IMR-90 (cell line): ENCODE measurements around the gene NPTN. TPM values are rescaled to one million over a fixed set of nuclear protein-coding genes. Genes with fewer than 3 reads are reported as not detected.

Experiments used
- ATAC-seq: fragments of 200-7000 bp; cut with Tn5 transposase; 2 replicates; pipeline ENCODE4 v1.9.1; 2020; ENCODE audit warnings: low read depth, mild to moderate bottlenecking, moderate library complexity
- BruUV-seq: library from RNA; stranded (reverse); fragments of 400-500 nt; replicated peaks from 2 replicates; lab custom pipeline; 2021; lab: Mats Ljungman, UMichigan
- CTCF ChIA-PET: fragments of 300-600 bp; formaldehyde crosslinking; extraction: SDS; loops from one replicate; lab custom pipeline; 2021; ENCODE audit warnings: antibody characterized with exemption; lab: Yijun Ruan, JAX
- POLR2A ChIA-PET: fragments of 300-600 bp; sonication (Branson Sonifier 250); formaldehyde crosslinking; loops from one replicate; lab custom pipeline; 2022; ENCODE audit warnings: antibody characterized with exemption; ENCODE audit not compliant: unreplicated experiment; lab: Charles Lee
- DNase-seq: peaks from one replicate; pipeline ENCODE4 v3.0.0; 2013
- H2AFZ ChIP-seq: replicated peaks from 2 replicates; pipeline ENCODE3; 2013; ENCODE audit warnings: low read length, mild to moderate bottlenecking; ENCODE audit not compliant: poor library complexity
- H2AK5ac ChIP-seq: 2 replicates; pipeline ENCODE4 v1.6.1; 2013; ENCODE audit warnings: low read depth, low read length, inconsistent platforms
- H2AK9ac ChIP-seq: replicated peaks from 2 replicates; pipeline ENCODE3; 2013; ENCODE audit warnings: mild to moderate bottlenecking, low read depth, low read length, moderate library complexity; ENCODE audit not compliant: poor library complexity
- H2BK120ac ChIP-seq: 2 replicates; pipeline ENCODE4 v1.6.1; 2013; ENCODE audit warnings: low read depth, low read length, inconsistent platforms
- H2BK15ac ChIP-seq: 3 replicates; pipeline ENCODE4 v1.6.1; 2013; ENCODE audit warnings: low read depth, low read length, inconsistent platforms
- H2BK20ac ChIP-seq: 2 replicates; pipeline ENCODE4 v1.6.1; 2013; ENCODE audit warnings: low read depth, mild to moderate bottlenecking, inconsistent platforms, low read length, moderate library complexity
- H2BK5ac ChIP-seq: 2 replicates; pipeline ENCODE4 v1.6.1; 2013; ENCODE audit warnings: mild to moderate bottlenecking, low read depth, low read length, inconsistent platforms; ENCODE audit not compliant: poor library complexity, severe bottlenecking
- H3K14ac ChIP-seq: replicated peaks from 2 replicates; pipeline ENCODE4 v1.6.1; 2013; ENCODE audit warnings: low read depth, low read length, inconsistent platforms
- H3K18ac ChIP-seq: 2 replicates; pipeline ENCODE4 v1.6.1; 2013; ENCODE audit warnings: low read depth, low read length, control low read depth
- H3K23ac ChIP-seq: 2 replicates; pipeline ENCODE4 v1.6.1; 2013; ENCODE audit warnings: low read depth, low read length, inconsistent platforms
- H3K27ac ChIP-seq: 2 replicates; pipeline ENCODE4 v1.5.1; 2013; ENCODE audit warnings: mild to moderate bottlenecking, control low read depth, low read length; ENCODE audit not compliant: insufficient read depth
- H3K27me3 ChIP-seq: 2 replicates; pipeline ENCODE4 v1.6.1; 2013; ENCODE audit warnings: low read length; ENCODE audit not compliant: control insufficient read depth, insufficient read depth
- H3K36me3 ChIP-seq: 2 replicates; pipeline ENCODE4 v1.6.1; 2013; ENCODE audit warnings: low read length, mixed read lengths; ENCODE audit not compliant: control insufficient read depth, insufficient read depth
- H3K4ac ChIP-seq: 2 replicates; pipeline ENCODE4 v1.6.1; 2013; ENCODE audit warnings: low read depth, low read length, inconsistent platforms
- H3K4me1 ChIP-seq: 2 replicates; pipeline ENCODE4 v1.6.1; 2013; ENCODE audit warnings: low read length, mixed read lengths; ENCODE audit not compliant: control insufficient read depth, insufficient read depth
- H3K4me2 ChIP-seq: 2 replicates; pipeline ENCODE4 v1.6.1; 2013; ENCODE audit warnings: low read depth, mild to moderate bottlenecking, control low read depth, low read length, moderate library complexity
- H3K4me3 ChIP-seq: 2 replicates; pipeline ENCODE4 v1.5.1; 2013; ENCODE audit warnings: low read depth, mild to moderate bottlenecking, control low read depth, low read length, moderate library complexity; ENCODE audit not compliant: insufficient read depth
- H3K56ac ChIP-seq: 2 replicates; pipeline ENCODE4 v1.6.1; 2013; ENCODE audit warnings: low read length, inconsistent platforms; ENCODE audit not compliant: insufficient read depth; ENCODE audit errors: extremely low read depth
- H3K79me1 ChIP-seq, 2 experiments: 2 replicates each; pipeline ENCODE4 v1.6.1; 2013; ENCODE audit warnings: low read length in 2 of 2, inconsistent platforms in 1 of 2, low read depth in 1 of 2
- H3K9ac ChIP-seq: 2 replicates; pipeline ENCODE4 v1.6.1; 2013; ENCODE audit warnings: low read depth, low read length, control low read depth
- H3K9me1 ChIP-seq: 2 replicates; pipeline ENCODE4 v1.6.1; 2013; ENCODE audit warnings: low read length, inconsistent platforms; ENCODE audit not compliant: insufficient read depth
- H3K9me3 ChIP-seq: 2 replicates; pipeline ENCODE4 v1.6.1; 2013; ENCODE audit warnings: low read length; ENCODE audit not compliant: control insufficient read depth, insufficient read depth
- H4K20me1 ChIP-seq: 2 replicates; pipeline ENCODE4 v1.6.1; 2013; ENCODE audit warnings: low read length, inconsistent platforms; ENCODE audit not compliant: insufficient read depth
- H4K5ac ChIP-seq: 2 replicates; pipeline ENCODE4 v1.6.1; 2013; ENCODE audit warnings: mild to moderate bottlenecking, low read depth, low read length, control low read depth
- H4K8ac ChIP-seq, 2 experiments: 2 replicates each; pipeline ENCODE4 v1.6.1; 2013; ENCODE audit warnings: low read depth in 2 of 2, low read length in 2 of 2, control low read depth in 1 of 2, inconsistent platforms in 1 of 2
- H4K91ac ChIP-seq: 2 replicates; pipeline ENCODE4 v1.6.1; 2013; ENCODE audit warnings: low read depth, low read length, inconsistent platforms; ENCODE audit not compliant: insufficient read depth
- BHLHE40 ChIP-seq: fragments of 150-350 bp; IDR thresholded peaks from 2 replicates; pipeline ENCODE4 v1.6.1; 2016; ENCODE audit warnings: mild to moderate bottlenecking, low read depth, low read length
- CEBPB ChIP-seq: IDR thresholded peaks from 2 replicates; pipeline ENCODE4 v1.6.1; 2012; ENCODE audit warnings: low read depth, low read length, improper control_type of control experiment
- CHD1 ChIP-seq: IDR thresholded peaks from 2 replicates; pipeline ENCODE4 v1.6.1; 2012; ENCODE audit warnings: low read depth, low read length, improper control_type of control experiment
- FOS ChIP-seq: fragments of 150-350 bp; IDR thresholded peaks from 2 replicates; pipeline ENCODE4 v1.6.1; 2016; ENCODE audit warnings: low read depth, low read length
- MAFK ChIP-seq: IDR thresholded peaks from 2 replicates; pipeline ENCODE4 v1.6.1; 2012; ENCODE audit warnings: low read depth, low read length, improper control_type of control experiment
- MAZ ChIP-seq: IDR thresholded peaks from 2 replicates; pipeline ENCODE4 v1.6.1; 2012; ENCODE audit warnings: low read depth, mild to moderate bottlenecking, low read length, improper control_type of control experiment, moderate library complexity, borderline replicate concordance
- MXI1 ChIP-seq: IDR thresholded peaks from 2 replicates; pipeline ENCODE4 v1.6.1; 2012; ENCODE audit warnings: low read depth, mild to moderate bottlenecking, low read length, moderate library complexity, borderline replicate concordance
- NFE2L2 ChIP-seq: fragments of 150-350 bp; IDR thresholded peaks from 2 replicates; pipeline ENCODE4 v1.6.1; 2016; ENCODE audit warnings: low read depth, mild to moderate bottlenecking, low read length
- POLR2A ChIP-seq: IDR thresholded peaks from 2 replicates; pipeline ENCODE4 v1.6.1; 2012; ENCODE audit warnings: mild to moderate bottlenecking, low read depth, low read length
- RAD21 ChIP-seq: IDR thresholded peaks from 2 replicates; pipeline ENCODE4 v1.6.1; 2012; ENCODE audit warnings: low read length, improper control_type of control experiment
- RCOR1 ChIP-seq: IDR thresholded peaks from 2 replicates; pipeline ENCODE4 v1.6.1; 2012; ENCODE audit warnings: mild to moderate bottlenecking, low read length, improper control_type of control experiment; ENCODE audit not compliant: insufficient replicate concordance
- RFX5 ChIP-seq: IDR thresholded peaks from 2 replicates; pipeline ENCODE4 v1.8.0; 2012; ENCODE audit warnings: low read depth, mild to moderate bottlenecking, low read length, moderate library complexity
- SMC3 ChIP-seq: fragments of 150-350 bp; IDR thresholded peaks from 2 replicates; pipeline ENCODE4 v1.6.1; 2016; ENCODE audit warnings: low read depth, mild to moderate bottlenecking, antibody characterized with exemption, low read length, moderate library complexity
- WGBS, 2 experiments: methylation state at CpG; one replicate each; pipeline versions ENCODE4 v1.1.5 to v1.1.7; 2013; ENCODE audit warnings: missing lambda C conversion rate in 2 of 2; ENCODE audit not compliant: insufficient read length in 1 of 2; ENCODE audit errors: extremely low coverage in 2 of 2; 5-methylcytosine and 5-hydroxymethylcytosine counted together
- dilution Hi-C: fragments of 300-500 bp; cut with HindIII; formaldehyde crosslinking; loops from one replicate; pipeline ENCODE4 v1.14.3; 2018; ENCODE audit warnings: low sequenced_read_pairs; ENCODE audit not compliant: unreplicated experiment
- in situ Hi-C: fragments of 300-500 bp; cut with MboI; formaldehyde crosslinking; loops from 3 replicates; pipeline ENCODE4 v1.14.3; 2019; ENCODE audit warnings: low sequenced_read_pairs, inconsistent platforms, mixed read lengths
- intact Hi-C: fragments of 100-400 bp; cut with micrococcal nuclease; formaldehyde crosslinking; loops from 2 replicates; pipeline ENCODE4 v1.10.0; 2022
- polyA plus RNA-seq, 3 experiments: library from polyadenylated mRNA; depleted of rRNA; stranded (reverse); fragments of >200 nt; gene quantifications; 2 replicates each; pipeline ENCODE4 v1.2.3, GENCODE V29; 2012; ENCODE audit warnings: low replicate concordance in 1 of 3
- total RNA-seq: library from RNA; depleted of rRNA; stranded (reverse); fragments of >200 nt; gene quantifications from 2 replicates; pipeline ENCODE4 v1.2.3, GENCODE V29; 2012
- TF ChIP-seq, protein P1 (sequence below): fragments of 150-350 bp; IDR thresholded peaks from 2 replicates; pipeline ENCODE4 v1.6.1; 2017; ENCODE audit warnings: mild to moderate bottlenecking, antibody characterized with exemption, low read length, low read depth
- TF ChIP-seq, protein P2 (sequence below): conservative IDR thresholded peaks from 2 replicates; pipeline ENCODE4 v1.5.1; 2012; ENCODE audit warnings: mild to moderate bottlenecking, low read depth, low read length, improper control_type of control experiment
- TF ChIP-seq, protein P3 (sequence below): fragments of 150-350 bp; IDR thresholded peaks from 2 replicates; pipeline ENCODE4 v1.6.1; 2016; ENCODE audit warnings: low read depth, mild to moderate bottlenecking, low read length, moderate library complexity, borderline replicate concordance

NPTN gene
- total and polyA plus RNA-seq, 2 of the 4 experiments (the other 2 are of a cell fraction) = 171 to 329 TPM

DNA sequence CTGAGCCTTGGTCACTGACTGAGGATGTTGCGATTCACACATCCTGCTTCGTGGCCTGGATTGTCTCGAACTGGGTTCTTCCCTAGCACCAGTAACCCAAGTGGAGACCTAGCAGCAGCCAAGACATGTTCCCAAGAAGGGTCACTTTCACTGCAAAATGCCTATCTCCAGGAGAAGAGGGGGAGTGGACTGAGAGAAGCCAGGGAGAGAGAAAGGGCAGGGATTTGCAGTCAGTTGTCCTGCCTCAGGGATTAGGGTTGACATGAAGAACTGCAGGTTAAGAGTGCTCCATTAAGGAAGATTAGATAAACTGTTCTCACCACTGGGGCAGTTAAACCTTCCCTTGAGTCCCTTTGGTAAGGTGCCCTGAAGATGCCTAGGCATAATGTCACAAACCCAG, 45.3 kb upstream of the NPTN start:
- no TSS peak for BruUV-seq
- dilution Hi-C loops (no loop called here), in situ Hi-C loops (no loop called here), intact Hi-C loops (no loop called here)
- Histone ChIP-seq H3K27ac (no peak overlapping the region), H4K91ac (no peak overlapping the region), H3K9me3 (no peaks in the 10 kb centered on the region), H3K14ac (no peak overlapping the region), H2BK120ac (no peak overlapping the region), H4K5ac (no peak overlapping the region), H4K20me1 (no peaks in the 10 kb centered on the region; the same call in 1 of the 2 replicates), H3K36me3 (no peaks in the 10 kb centered on the region), H2AFZ (no peak overlapping the region), H3K4ac (no peak overlapping the region), H3K4me3 (no peak overlapping the region), H2AK5ac (no peak overlapping the region), H3K9me1 (peaks cover 4% of the 10 kb centered on the region; the same call in 1 of the 2 replicates), H3K56ac (no peak overlapping the region), H4K8ac (no peak overlapping the region), H3K4me1 (no peaks in the 10 kb centered on the region), H3K23ac (no peak overlapping the region), H3K79me1 (0 out of 4 replicates have a peak, but pooled peaks cover 0 to 3% of the 10 kb centered on the region in 2 experiments), H2BK15ac (no peak overlapping the region), H3K9ac (no peak overlapping the region), H2BK5ac (no peak overlapping the region), H2BK20ac (no peak overlapping the region), H3K18ac (no peak overlapping the region), H3K27me3 (peaks cover 23% of the 10 kb centered on the region), H2AK9ac (no peak overlapping the region), H3K4me2 (no peak overlapping the region)
- no peak for TF ChIP-seq RAD21
- no peak for TF ChIP-seq CHD1
- TF ChIP-seq POLR2A = no peak
- TF ChIP-seq, protein P1, sequence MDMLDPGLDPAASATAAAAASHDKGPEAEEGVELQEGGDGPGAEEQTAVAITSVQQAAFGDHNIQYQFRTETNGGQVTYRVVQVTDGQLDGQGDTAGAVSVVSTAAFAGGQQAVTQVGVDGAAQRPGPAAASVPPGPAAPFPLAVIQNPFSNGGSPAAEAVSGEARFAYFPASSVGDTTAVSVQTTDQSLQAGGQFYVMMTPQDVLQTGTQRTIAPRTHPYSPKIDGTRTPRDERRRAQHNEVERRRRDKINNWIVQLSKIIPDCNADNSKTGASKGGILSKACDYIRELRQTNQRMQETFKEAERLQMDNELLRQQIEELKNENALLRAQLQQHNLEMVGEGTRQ = no peak
- TF ChIP-seq BHLHE40 = no peak
- no peak for TF ChIP-seq SMC3
- no peak for TF ChIP-seq MXI1
- no peak for TF ChIP-seq MAZ
- TF ChIP-seq, protein P2, sequence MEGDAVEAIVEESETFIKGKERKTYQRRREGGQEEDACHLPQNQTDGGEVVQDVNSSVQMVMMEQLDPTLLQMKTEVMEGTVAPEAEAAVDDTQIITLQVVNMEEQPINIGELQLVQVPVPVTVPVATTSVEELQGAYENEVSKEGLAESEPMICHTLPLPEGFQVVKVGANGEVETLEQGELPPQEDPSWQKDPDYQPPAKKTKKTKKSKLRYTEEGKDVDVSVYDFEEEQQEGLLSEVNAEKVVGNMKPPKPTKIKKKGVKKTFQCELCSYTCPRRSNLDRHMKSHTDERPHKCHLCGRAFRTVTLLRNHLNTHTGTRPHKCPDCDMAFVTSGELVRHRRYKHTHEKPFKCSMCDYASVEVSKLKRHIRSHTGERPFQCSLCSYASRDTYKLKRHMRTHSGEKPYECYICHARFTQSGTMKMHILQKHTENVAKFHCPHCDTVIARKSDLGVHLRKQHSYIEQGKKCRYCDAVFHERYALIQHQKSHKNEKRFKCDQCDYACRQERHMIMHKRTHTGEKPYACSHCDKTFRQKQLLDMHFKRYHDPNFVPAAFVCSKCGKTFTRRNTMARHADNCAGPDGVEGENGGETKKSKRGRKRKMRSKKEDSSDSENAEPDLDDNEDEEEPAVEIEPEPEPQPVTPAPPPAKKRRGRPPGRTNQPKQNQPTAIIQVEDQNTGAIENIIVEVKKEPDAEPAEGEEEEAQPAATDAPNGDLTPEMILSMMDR = no peak
- no peak for TF ChIP-seq CEBPB
- no peak for TF ChIP-seq RCOR1
- TF ChIP-seq NFE2L2 = no peak
- no peak for TF ChIP-seq RFX5
- no peak for TF ChIP-seq FOS
- no peak for TF ChIP-seq MAFK
- TF ChIP-seq, protein P3, sequence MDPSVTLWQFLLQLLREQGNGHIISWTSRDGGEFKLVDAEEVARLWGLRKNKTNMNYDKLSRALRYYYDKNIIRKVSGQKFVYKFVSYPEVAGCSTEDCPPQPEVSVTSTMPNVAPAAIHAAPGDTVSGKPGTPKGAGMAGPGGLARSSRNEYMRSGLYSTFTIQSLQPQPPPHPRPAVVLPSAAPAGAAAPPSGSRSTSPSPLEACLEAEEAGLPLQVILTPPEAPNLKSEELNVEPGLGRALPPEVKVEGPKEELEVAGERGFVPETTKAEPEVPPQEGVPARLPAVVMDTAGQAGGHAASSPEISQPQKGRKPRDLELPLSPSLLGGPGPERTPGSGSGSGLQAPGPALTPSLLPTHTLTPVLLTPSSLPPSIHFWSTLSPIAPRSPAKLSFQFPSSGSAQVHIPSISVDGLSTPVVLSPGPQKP = no peak
- CTCF ChIA-PET = interaction anchor here (1.2 kb wide), 1 partner anchor 47 kb away, joined by 4 read pairs; no protein-coding TSS in a partner anchor
- no peak for DNase-seq
- WGBS, 2 experiments = 78% methylated on average over 3 of the region's 3 CpGs; no CpG with 5 or more reads in 1 of the 2 experiments
- POLR2A ChIA-PET = no interaction called here
- ATAC-seq = no peak
